HUES64 (cell line): ENCODE measurements around the gene MAP3K7CL.

Experiments
- H3K27ac ChIP-seq: 2 replicates; pipeline ENCODE4 v1.7.0; 2013; ENCODE audit warnings: low read depth, low read length, inconsistent platforms
- H3K27me3 ChIP-seq: 2 replicates; pipeline ENCODE4 v1.6.1; 2013; ENCODE audit warnings: mild to moderate bottlenecking, low read length; ENCODE audit not compliant: insufficient read depth
- H3K36me3 ChIP-seq: 2 replicates; pipeline ENCODE4 v1.6.1; 2013; ENCODE audit warnings: mild to moderate bottlenecking, low read length; ENCODE audit not compliant: insufficient read depth
- H3K4me1 ChIP-seq: 2 replicates; pipeline ENCODE4 v1.6.1; 2013; ENCODE audit warnings: mild to moderate bottlenecking, low read length, moderate library complexity; ENCODE audit not compliant: insufficient read depth
- H3K4me3 ChIP-seq: 2 replicates; pipeline ENCODE4 v1.5.1; 2013; ENCODE audit warnings: mild to moderate bottlenecking, low read length, moderate library complexity
- H3K9ac ChIP-seq: 2 replicates; pipeline ENCODE4 v1.6.1; 2013; ENCODE audit warnings: mild to moderate bottlenecking, low read depth, low read length
- H3K9me3 ChIP-seq: 2 replicates; pipeline ENCODE4 v1.6.1; 2013; ENCODE audit warnings: low read depth, low read length; ENCODE audit not compliant: insufficient read depth
- WGBS: fragments of 150-250, 120-280 bp; methylation state at CpG from one replicate; pipeline ENCODE4 v1.1.7; 2013; ENCODE audit warnings: missing lambda C conversion rate; 5-methylcytosine and 5-hydroxymethylcytosine counted together

MAP3K7CL gene

DNA sequence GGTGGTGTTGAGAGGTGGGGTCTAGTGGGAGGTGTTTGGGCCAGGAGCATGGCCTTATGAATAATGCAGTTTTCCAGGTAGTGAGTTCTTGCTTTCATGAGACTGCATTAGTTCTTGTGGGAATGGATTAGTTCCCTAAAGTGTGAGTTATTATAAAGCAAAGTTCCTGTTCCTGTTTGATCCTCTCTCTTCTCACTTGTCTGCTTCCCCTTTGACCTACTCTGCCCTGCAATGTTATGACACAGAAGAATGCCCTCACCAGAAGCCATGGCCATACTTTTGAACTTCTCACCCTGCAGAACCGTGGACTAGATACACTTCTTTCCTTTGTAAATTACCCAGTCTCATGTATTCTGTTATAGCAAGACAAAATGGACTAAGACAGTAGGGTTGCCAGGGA is 53.6 kb downstream of the MAP3K7CL start:
- no peak overlapping the region for H3K4me3 ChIP-seq
- H3K9me3 ChIP-seq = no peaks in the 10 kb centered on the region
- peaks cover 8% of the 10 kb centered on the region for H3K4me1 ChIP-seq
- 100% methylated on average over 1 of the region's 1 CpG for WGBS
- H3K27me3 ChIP-seq = no peaks in the 10 kb centered on the region
- no peak overlapping the region for H3K9ac ChIP-seq
- no peak overlapping the region for H3K27ac ChIP-seq
- no peaks in the 10 kb centered on the region for H3K36me3 ChIP-seq

DNA sequence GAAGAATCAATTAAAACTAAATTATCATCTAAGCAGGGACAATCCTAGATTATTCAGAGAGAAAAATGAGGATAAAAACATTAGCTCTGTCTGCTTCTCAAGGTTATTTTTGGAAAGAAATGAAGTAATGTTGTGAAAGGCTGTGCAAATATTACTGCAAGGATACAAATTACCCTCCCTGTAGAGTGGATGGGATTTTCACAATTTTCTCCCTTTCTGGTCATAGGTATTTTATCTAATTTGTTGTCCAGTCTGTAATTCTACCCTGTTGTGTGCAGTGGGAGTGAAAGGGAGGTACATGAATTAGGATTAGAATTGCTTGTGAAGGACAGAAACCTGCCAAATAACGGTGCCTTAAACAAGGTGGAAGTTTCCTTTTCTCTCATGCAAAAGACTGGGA is 54.7 kb downstream of the MAP3K7CL start:
- Histone ChIP-seq H3K27me3 (no peaks in the 10 kb centered on the region), H3K9me3 (no peaks in the 10 kb centered on the region), H3K4me3 (no peak overlapping the region), H3K4me1 (peaks cover 8% of the 10 kb centered on the region), H3K9ac (no peak overlapping the region), H3K36me3 (no peaks in the 10 kb centered on the region), H3K27ac (no peak overlapping the region)
- 91% methylated on average over 1 of the region's 1 CpG for WGBS

DNA sequence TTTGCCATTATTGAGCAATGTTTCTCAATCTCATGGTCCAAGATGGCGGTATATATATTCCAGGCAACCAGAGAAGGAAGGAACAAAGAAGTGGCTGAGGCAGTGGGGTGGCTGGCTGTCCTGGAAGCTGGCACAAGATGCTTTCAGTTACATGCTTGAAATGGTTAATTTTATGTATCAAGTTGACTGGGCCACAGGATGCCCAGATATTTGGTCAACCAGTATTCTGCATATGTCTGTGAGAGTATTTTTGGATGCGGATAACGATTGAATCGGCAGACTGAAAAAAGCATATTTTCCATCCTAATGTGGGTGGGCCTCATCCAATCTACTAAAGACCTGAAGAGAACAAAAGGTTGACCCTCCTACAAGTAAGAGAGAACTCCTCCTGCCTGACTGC is 55.2 kb downstream of the MAP3K7CL start:
- H3K27me3 ChIP-seq = no peaks in the 10 kb centered on the region
- H3K4me1 ChIP-seq = peaks cover 8% of the 10 kb centered on the region
- no peaks in the 10 kb centered on the region for H3K36me3 ChIP-seq
- H3K4me3 ChIP-seq = no peak overlapping the region
- H3K9me3 ChIP-seq = no peaks in the 10 kb centered on the region
- WGBS = 95% methylated on average over 4 of the region's 4 CpGs
- H3K27ac ChIP-seq = no peak overlapping the region
- no peak overlapping the region for H3K9ac ChIP-seq

DNA sequence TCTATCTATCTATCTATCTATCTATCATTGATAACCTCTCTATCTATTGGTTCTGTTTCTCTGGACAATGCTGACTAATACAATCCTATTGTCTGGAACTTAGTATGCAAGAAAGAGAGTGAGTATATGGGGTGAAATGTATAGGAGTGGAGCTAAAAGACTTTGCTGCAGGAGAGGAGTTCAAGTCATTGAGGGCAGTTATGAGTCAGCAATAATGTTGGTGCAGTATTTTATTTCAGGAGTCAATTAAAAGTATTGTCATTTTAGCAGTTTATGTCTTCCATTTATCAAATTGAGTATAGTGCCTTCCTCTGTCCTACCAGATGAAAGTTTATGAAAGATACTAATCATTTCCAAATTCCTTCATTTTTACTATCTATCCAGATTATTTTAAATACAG is 55.8 kb downstream of the MAP3K7CL start:
- Histone ChIP-seq H3K9ac (no peak overlapping the region), H3K27ac (no peak overlapping the region), H3K4me3 (no peak overlapping the region), H3K36me3 (no peaks in the 10 kb centered on the region), H3K9me3 (no peaks in the 10 kb centered on the region), H3K4me1 (peaks cover 8% of the 10 kb centered on the region), H3K27me3 (no peaks in the 10 kb centered on the region)

DNA sequence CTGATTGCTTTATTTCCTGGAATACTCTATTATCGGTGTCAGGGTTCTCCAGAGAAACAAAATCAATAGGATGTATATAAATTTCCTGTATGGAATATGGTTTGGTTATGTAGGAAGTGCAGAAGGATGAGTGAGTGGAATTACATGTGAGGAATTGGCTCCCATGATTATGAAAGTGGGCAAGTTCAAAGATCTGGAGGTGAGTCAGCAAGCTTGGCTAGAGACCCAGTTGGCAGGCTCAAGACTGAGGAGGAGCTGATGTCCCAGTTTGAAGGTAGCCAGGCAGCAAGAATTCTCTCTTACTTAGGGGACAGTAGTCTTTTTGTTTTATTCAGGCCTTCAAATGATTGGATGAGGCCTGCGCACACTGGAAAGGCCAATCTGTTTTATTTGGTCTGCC is 57.5 kb downstream of the MAP3K7CL start:
- WGBS = 96% methylated on average over 2 of the region's 2 CpGs

DNA sequence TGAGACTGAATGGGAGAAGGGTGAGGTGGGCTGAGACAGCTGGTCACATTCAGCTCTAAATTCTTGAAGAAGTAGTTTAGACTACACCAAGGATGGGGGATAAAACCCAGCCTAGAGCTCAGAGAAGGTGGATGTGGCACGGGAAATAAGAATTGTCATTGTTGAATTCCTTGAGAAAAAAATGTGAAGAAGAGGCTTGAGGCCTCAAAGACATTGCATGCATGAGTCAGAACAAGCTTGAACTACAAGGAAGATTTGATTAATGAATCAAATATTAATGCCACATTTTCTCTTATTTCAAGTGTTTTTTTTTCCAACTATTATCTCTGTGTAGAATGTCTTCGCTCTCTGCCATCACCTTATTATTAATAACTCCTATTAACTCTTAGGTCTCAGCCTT is 58.9 kb downstream of the MAP3K7CL start:
- WGBS = 93% methylated on average over 2 of the region's 2 CpGs
- peaks cover 10% of the 10 kb centered on the region for H3K4me1 ChIP-seq
- no peak overlapping the region for H3K27ac ChIP-seq
- no peak overlapping the region for H3K4me3 ChIP-seq
- H3K9ac ChIP-seq = no peak overlapping the region
- H3K36me3 ChIP-seq = no peaks in the 10 kb centered on the region
- no peaks in the 10 kb centered on the region for H3K9me3 ChIP-seq
- H3K27me3 ChIP-seq = no peaks in the 10 kb centered on the region

More for the DNA sequence above, 57.5 kb downstream of the MAP3K7CL start:
- Histone ChIP-seq H3K9ac (no peak overlapping the region), H3K27me3 (no peaks in the 10 kb centered on the region), H3K36me3 (no peaks in the 10 kb centered on the region), H3K4me3 (no peak overlapping the region), H3K9me3 (no peaks in the 10 kb centered on the region), H3K27ac (no peak overlapping the region), H3K4me1 (peaks cover 8% of the 10 kb centered on the region)

DNA sequence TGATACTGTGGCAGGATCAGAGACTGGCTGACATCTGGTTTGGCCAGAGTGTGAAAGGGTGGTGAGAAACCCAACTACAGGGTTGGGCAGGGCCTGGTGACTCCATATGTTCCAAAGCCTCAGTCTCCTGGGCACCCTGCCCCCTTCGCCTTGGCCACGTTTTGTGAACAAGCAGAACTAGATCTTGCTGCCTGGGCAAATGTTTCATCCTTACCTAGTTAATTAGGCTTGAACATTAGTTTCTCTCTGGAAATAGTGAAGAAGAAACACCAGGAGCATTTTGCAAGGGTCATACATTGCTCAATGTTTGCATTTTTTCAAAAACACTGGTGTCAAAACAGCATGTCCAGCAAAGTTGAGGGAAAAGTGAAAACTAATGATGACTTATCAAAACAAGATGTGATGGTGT is 60.5 kb downstream of the MAP3K7CL start:
- no peaks in the 10 kb centered on the region for H3K9me3 ChIP-seq
- no peak overlapping the region for H3K27ac ChIP-seq
- H3K4me1 ChIP-seq = peaks cover 17% of the 10 kb centered on the region
- no peaks in the 10 kb centered on the region for H3K27me3 ChIP-seq
- H3K4me3 ChIP-seq = no peak overlapping the region
- WGBS = 94% methylated on average over 2 of the region's 2 CpGs
- H3K9ac ChIP-seq = no peak overlapping the region
- H3K36me3 ChIP-seq = no peaks in the 10 kb centered on the region

DNA sequence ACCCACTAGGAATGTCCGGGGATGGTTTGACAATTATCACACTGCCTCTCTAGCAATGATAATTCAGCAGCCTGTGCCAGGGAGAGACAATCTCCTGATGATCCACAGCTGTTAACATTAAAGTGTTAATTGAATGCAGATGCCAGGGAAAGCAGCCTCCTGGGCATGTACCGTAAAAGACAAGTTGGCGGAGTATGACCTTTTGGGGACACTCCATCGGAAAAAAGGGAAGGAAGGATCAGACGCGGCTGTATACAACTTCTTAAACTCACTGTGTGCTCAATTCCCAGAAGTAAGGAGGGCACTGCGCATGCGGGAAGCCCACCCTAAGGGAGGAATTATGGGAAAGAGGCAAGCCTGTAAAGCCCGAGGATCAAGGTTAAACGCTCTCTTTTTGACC is 62.6 kb downstream of the MAP3K7CL start:
- Histone ChIP-seq H3K4me1 (peaks cover 20% of the 10 kb centered on the region), H3K27ac (no peak overlapping the region), H3K9ac (no peak overlapping the region), H3K9me3 (no peaks in the 10 kb centered on the region), H3K4me3 (no peak overlapping the region), H3K27me3 (no peaks in the 10 kb centered on the region), H3K36me3 (no peaks in the 10 kb centered on the region)
- WGBS = 89% methylated on average over 10 of the region's 10 CpGs

DNA sequence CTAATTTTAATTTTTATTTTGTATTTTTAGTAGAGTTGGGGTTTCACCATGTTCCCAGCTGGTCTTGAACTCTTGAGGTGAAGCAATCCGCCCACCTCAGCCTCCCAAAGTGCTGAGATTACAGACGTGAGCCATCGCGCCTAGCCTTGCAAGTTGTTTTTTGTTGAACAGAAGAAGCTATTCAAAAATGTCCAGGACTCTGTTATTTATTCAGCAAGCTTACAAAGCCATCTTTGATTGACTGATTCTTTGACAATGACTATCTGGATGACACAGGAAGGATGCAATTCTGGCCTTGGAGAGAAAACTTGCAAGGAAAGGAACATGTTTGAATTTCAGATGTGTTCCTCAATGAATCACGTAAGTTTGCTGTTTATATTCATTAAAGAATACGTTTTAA is 63.5 kb downstream of the MAP3K7CL start:
- Histone ChIP-seq H3K4me3 (no peak overlapping the region), H3K9me3 (no peaks in the 10 kb centered on the region), H3K4me1 (peaks cover 20% of the 10 kb centered on the region), H3K36me3 (no peaks in the 10 kb centered on the region), H3K9ac (no peak overlapping the region), H3K27me3 (no peaks in the 10 kb centered on the region), H3K27ac (no peak overlapping the region)
- WGBS = 97% methylated on average over 5 of the region's 6 CpGs

DNA sequence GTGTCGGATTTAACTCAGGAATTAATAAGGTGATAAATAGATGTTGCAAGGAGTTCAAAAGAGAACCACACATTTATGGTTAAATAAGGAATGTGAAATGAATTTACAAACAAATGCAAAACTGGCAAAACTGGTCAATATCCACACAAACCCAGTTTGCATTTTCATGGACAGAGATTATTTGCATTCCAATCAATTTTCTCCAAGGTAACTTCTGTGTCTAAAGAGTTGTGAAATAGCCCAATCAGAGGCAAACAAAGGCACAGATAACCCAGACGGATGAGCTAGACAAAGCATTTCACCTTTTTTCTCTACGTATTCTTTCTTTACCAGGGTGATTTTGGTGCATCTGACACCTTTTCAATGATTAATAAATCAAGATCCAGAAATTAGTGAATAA is 63.9 kb downstream of the MAP3K7CL start:
- no peaks in the 10 kb centered on the region for H3K9me3 ChIP-seq
- H3K4me1 ChIP-seq = peaks cover 20% of the 10 kb centered on the region
- H3K27me3 ChIP-seq = no peaks in the 10 kb centered on the region
- no peak overlapping the region for H3K9ac ChIP-seq
- H3K27ac ChIP-seq = no peak overlapping the region
- WGBS = 69% methylated on average over 2 of the region's 3 CpGs
- no peaks in the 10 kb centered on the region for H3K36me3 ChIP-seq
- H3K4me3 ChIP-seq = no peak overlapping the region

DNA sequence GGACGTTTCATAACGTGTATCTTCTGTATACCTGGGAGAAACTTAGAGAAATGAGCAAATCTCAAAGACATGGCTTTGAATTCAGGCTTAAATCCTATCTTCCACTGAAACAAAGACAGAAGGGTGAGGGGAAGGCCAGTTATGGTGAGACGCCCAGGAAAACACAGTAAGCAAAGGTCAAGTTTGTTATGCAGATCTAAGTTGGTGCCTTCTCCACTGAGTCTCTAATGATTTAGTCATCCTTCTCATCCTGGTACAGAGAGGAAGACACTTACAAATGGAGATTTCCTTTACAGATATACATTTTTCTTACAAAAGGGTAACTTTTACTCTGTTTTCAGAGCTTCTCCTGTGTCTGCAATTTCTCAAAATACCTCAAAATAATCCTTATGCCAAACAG is 64.4 kb downstream of the MAP3K7CL start:
- Histone ChIP-seq H3K27me3 (no peaks in the 10 kb centered on the region), H3K4me1 (peaks cover 20% of the 10 kb centered on the region), H3K4me3 (no peak overlapping the region), H3K9me3 (no peaks in the 10 kb centered on the region), H3K27ac (no peak overlapping the region), H3K36me3 (no peaks in the 10 kb centered on the region), H3K9ac (no peak overlapping the region)
- WGBS = 58% methylated on average over 3 of the region's 3 CpGs

DNA sequence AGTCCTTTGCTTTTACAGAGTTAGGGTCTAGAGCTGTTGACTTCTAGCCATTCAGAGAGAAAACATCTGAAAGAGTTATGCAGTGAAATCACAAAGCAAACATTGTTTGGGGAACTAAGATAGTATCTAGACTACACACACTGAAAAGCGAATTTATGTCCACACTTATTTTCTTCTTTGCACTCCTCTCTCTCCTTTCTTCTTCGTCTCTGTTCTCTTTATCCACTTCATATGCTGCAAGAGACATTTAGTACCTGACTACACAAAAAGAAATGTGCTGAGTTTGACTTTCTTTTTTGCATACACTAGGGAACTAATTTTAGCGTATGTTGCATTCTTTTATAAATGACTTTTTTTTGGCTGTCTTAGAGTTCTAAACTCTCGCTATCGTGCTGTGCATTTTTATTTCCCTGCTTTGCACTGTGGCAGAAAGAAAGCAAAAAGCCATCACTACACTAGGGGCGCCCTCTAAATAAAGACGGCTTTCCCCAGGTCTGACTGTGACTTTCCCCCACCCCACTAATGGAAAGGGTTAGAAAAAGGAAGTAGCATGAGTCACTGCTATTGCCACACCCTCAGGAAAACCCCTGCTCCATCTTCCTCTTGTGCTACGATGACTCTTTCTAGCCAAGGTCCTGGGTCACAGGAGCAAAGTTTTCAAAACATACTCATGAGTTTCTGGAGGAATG is 65.7 kb downstream of the MAP3K7CL start:
- Histone ChIP-seq H3K9me3 (peaks cover 11% of the 10 kb centered on the region; the same call in 1 of the 2 replicates), H3K4me1 (peaks cover 20% of the 10 kb centered on the region), H3K9ac (no peak overlapping the region), H3K27me3 (no peaks in the 10 kb centered on the region), H3K36me3 (no peaks in the 10 kb centered on the region), H3K4me3 (no peak overlapping the region), H3K27ac (no peak overlapping the region)
- WGBS = 85% methylated on average over 8 of the region's 8 CpGs
